T-helper 1 cell treated with Interleukin-12 subunit alpha and Interleukin-12 subunit beta and Interleukin-4 antibody, amounts not matched to agents 30 ng/mL and 1 ng/mL, for 36 hours (primary cell): ENCODE measurements around the gene SPIRE1. TPM values are rescaled to one million over a fixed set of nuclear protein-coding genes. Genes with fewer than 3 reads are reported as not detected.

Experiments used
- intact Hi-C: fragments of 100-400 bp; cut with micrococcal nuclease; formaldehyde crosslinking; loops from one replicate; pipeline ENCODE4 v1.15.1; 2024
- total RNA-seq: library from RNA; stranded (reverse); gene quantifications from 2 replicates; pipeline ENCODE4 v1.2.3, GENCODE V29; 2022

The SPIRE1 gene
- total RNA-seq, 1 donor from 2014 or later, result 4.7 TPM

DNA sequence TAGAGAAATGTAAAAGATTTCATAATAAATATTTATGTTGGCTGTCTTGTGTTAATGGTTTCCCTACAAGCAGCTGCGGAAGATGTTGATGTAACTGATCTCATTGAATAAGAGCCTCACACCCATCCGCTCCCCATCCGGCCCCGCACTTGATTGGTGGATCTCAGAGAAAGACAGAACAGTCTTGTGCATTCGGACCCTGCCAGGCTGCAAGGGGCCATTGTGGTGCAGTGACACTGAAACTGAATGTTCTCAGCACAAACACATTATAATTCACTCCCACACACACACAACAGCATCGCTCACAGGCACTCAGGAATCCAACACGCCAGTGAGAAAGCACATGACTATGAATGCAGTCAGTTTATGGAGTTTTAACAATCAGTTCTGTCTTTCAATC is 202.4 kb downstream of the SPIRE1 start:
- intact Hi-C loops, result no loop called here

DNA sequence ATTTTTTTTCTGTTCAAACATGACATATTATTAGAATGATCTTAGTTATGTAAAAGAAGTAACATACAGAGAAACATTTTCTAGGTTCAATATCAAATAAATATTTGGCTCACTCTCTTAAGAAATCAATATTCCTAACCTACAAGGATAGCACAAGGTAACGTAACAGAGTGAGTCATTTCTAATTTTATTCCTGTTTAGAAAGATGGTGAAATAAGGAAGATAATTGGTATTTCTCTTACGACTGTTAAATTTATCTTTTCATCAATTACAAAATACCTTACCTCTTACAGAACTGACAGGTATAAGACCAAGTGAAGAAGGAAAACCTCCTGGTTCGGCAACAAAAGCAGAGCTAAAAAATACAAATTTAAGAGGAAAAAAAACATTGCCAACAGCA is 205.1 kb downstream of the SPIRE1 start:
- intact Hi-C loops, result no loop called here

- intact Hi-C loops, result no loop called here
Observed at GRCh38 chr18:12451428-12451827, 206.5 kb downstream of the SPIRE1 start.

DNA sequence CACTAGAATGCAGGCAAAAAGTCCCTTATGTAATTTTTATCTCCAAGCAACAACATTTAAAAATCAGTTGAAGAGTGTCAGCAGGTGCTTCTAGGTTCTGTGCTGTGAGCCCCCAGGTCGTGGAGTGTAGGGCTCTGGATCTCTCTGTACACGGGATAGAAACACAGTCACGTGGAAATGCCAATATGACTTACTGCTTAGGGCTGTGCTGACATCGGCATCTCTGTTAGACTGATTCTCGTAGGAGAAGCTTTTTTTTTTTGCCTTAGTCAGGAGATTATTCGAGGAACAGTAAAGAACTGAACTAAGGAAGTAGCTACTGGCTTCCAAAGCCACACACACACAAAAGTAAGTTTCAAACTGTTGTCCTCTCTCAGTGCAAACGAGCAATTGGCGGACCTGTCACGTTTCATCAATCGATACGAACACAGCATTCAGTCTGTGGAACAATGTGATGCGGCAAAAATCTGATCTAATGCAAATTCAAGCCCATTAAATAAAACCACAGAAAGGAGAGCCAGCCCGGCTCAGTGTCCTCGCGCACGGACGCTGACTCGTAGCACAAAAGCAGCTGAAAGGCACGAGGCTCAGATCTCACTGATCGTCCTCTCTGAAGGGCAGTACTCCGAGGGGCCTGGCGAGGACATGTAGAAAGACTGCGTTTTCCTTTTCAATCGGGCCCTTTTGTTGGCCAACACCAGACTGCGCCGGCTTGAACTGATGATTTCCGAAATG is 208.7 kb downstream of the SPIRE1 start:
- intact Hi-C loops, result no loop called here

GRCh38 chr18:12445554-12445953 is 212.4 kb downstream of the SPIRE1 start:
- intact Hi-C loops, result no loop called here

DNA sequence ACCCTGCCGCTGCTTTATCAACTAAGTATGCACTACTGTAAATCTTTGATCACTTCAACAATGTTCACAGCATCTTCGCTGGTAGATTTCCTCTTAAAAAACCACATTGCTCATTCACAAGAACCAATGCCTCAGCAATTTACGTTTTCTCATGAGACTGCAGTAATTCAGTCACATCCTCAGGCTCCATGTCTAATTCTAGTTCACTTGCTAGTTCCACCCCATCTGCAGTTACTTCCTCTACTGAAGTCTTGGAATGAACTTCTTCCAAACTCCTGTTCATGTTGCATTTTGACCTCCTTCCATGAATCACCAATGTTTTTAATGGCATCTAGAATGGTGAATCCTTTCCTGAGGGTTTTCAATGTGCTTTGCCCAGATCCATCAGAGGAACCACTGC is 214.4 kb downstream of the SPIRE1 start:
- intact Hi-C loops, result no loop called here

DNA sequence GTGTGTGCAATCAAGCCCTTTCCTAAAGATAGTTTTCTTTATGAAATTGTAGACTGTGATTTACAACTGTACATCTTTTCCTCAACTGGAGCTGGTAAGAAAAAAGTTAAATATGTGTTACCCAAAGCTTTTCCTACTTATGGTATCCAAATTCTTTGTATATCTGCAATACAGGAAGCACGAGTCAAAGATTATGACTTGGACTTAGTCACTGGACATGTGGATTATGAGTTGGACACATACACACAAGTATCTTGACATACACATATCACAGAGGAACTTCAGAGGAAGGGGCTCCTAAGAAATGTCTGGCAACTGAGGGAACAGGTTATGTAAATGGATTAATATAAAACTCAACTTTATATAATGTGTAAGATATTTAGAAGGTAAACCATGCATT is 215.0 kb downstream of the SPIRE1 start:
- intact Hi-C loops, result no loop called here

GRCh38 chr18:12441475-12442034 is 216.4 kb downstream of the SPIRE1 start:
- intact Hi-C loops, result no loop called here

DNA sequence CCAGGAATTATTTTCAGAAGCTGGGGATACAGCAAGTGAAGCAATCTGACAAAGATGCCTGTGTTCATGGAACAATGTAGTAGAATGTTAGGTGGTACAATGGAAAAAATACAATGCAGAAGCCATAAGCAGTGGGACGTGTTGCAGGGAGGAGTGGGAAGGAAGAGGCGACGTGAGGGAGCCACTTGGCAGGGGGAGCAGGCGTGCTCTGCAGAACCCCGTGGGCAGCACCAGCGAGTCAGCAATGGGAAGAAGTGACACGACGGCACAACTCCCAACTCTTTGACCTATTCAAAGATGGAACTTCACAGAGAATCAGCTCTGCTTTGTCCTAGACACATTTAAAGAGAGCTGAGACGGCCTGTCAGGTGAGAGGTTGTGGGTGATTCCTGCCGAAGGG is 219.7 kb downstream of the SPIRE1 start:
- intact Hi-C loops, result no loop called here

GRCh38 chr18:12435867-12436266 is 222.0 kb downstream of the SPIRE1 start:
- intact Hi-C loops, result no loop called here

DNA sequence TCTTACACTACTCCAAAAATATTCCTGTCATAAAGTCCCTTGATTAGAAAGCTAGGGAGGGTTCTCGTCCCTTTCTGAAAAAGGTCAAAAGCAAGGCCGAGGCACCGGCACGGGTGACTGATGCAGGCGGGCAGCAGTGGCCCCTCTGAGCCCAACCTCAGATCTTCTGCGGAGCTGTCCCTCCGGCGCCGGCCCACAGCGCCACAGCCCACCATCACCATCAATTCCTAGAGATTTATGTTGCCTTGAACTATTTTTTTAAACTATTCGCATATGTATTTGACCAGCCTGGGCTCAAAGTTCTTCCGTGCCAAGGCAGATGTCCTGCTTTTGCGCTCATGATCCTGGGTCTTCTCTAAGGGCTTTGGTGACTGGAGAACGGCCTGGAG is 223.4 kb downstream of the SPIRE1 start:
- intact Hi-C loops, result no loop called here

GRCh38 chr18:12433829-12434540 is 223.9 kb downstream of the SPIRE1 start:
- intact Hi-C loops, result no loop called here

GRCh38 chr18:12432881-12433280 is 225.0 kb downstream of the SPIRE1 start:
- intact Hi-C loops, result no loop called here

GRCh38 chr18:12432196-12432595 is 225.7 kb downstream of the SPIRE1 start:
- intact Hi-C loops, result no loop called here

GRCh38 chr18:12431561-12431960 is 226.3 kb downstream of the SPIRE1 start:
- intact Hi-C loops, result no loop called here

DNA sequence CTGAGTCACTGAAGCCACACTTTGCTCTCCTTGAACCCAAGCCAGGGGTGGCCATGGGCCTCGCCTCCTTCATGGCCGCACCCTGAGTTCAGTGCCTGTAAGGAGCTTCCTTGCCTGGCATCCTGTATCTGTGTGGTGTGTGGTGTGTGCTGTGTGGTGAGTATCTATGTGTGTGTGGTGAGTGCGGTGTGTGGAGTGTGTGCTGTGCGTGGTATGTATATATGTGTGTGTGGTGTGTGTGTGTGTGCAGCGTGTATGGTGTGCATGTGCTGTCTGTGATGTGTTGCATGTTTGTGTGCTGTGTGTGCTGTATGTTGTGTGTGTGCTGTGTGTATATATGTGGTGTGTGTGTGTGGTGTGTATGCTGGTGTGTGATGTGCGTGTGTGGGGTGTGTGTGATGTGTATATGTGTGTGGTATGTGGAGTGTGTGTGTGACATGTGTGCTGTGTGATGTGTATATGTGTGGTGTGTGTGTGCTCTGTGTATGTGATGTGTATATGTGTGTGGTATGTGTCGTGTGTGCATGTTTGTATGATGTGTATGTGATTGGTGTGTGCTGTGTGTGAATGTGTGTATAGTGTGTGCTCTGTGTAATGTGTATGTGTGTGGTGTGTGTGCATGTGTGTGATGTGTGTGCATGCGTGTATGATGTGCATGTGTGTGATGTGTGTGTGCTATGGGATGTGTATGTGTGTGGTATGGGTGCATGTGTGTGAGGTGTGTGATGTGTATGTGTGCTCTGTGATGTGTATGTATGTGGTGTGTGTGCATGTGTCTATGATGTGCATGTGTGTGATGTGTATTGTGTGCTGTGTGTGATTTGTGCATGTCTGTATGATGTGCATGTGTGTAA is 227.5 kb downstream of the SPIRE1 start:
- intact Hi-C loops, result no loop called here

DNA sequence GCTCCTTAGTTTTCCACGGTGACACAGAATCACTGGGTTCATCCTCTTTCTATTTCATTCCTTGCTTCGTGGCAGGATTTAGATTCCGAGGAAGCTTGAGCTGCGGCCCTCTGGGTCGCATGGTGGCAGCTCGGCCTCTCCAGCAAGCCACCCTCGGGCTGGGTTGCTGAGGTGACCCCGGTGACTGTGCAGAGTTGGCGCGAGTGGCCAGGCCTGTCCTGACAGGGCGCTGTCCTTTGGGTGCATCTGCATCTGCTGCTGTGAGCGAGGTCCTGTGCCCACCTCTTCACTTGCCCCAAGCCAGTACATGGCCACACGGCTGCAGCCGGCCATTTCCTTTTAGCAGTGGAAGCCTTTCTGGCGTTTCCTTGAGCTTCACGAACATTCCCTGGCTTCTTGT is 228.4 kb downstream of the SPIRE1 start:
- intact Hi-C loops, result no loop called here

- intact Hi-C loops, result no loop called here
Observed at GRCh38 chr18:12428923-12429322, 229.0 kb downstream of the SPIRE1 start.

- intact Hi-C loops, result no loop called here
Observed at GRCh38 chr18:12426924-12427323, 231.0 kb downstream of the SPIRE1 start.

GRCh38 chr18:12424252-12424651 is 233.7 kb downstream of the SPIRE1 start:
- intact Hi-C loops, result no loop called here

GRCh38 chr18:12423820-12424219 is 234.1 kb downstream of the SPIRE1 start:
- intact Hi-C loops, result no loop called here

DNA sequence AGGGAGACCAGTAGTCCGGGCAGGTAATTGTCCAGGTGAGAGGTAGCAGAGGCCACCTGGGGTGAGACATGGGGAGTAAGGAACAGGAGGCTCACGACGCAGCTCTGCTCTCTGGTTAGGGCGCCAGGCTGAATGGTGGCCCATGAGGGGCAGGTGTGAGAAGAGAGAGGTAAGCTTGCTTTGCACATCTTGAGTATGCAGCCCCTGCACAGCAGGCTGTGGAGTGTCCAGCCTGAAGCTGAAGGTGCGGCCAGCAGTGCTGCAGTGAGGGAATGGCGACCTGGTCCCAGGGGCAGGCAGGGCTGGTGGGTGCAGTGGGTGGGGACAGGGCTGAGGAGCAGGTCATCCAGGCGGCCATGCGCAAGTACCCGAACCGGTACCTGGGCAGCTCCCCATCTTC is 234.5 kb downstream of the SPIRE1 start:
- intact Hi-C loops, result no loop called here
